HG02973 (cell line): Measurements from ENCODE around the gene GALNT16.
"Not testable (repeated sequence)": the region's sequence is repeated elsewhere in the genome, so short reads cannot be mapped to it uniquely, and the experiment has no call there.

Experiments
- ATAC-seq: cut with Tn5 transposase; IDR thresholded peaks from one replicate; pipeline ENCODE4 v1.9.1; 2021; ENCODE audit warnings: moderate library complexity; ENCODE audit not compliant: unreplicated experiment

Gene GALNT16

GRCh38 chr14:69358966-69359365 lies 99.0 kb downstream of the GALNT16 start:
- no peak for ATAC-seq

GRCh38 chr14:69360438-69361108 lies 100.6 kb downstream of the GALNT16 start:
- no peak for ATAC-seq

GRCh38 chr14:69363055-69363454 lies 103.1 kb downstream of the GALNT16 start:
- ATAC-seq, result no peak

- ATAC-seq, result no peak
Observed at GRCh38 chr14:69363964-69364363, 104.0 kb downstream of the GALNT16 start.

GRCh38 chr14:69364378-69364777 lies 104.4 kb downstream of the GALNT16 start:
- no peak for ATAC-seq

- no peak for ATAC-seq
Observed at GRCh38 chr14:69366069-69366468, 106.1 kb downstream of the GALNT16 start.

GRCh38 chr14:69366761-69367160 lies 106.8 kb downstream of the GALNT16 start:
- ATAC-seq, result no peak

GRCh38 chr14:69368381-69368780 lies 108.4 kb downstream of the GALNT16 start:
- ATAC-seq, result no peak

GRCh38 chr14:69370061-69370460 lies 110.1 kb downstream of the GALNT16 start:
- no peak for ATAC-seq

- ATAC-seq, result no peak
Observed at GRCh38 chr14:69372146-69372545, 112.2 kb downstream of the GALNT16 start.

- ATAC-seq, result no peak
Observed at GRCh38 chr14:69373104-69373503, 113.1 kb downstream of the GALNT16 start.

- no peak for ATAC-seq
Observed at GRCh38 chr14:69374235-69374634, 114.3 kb downstream of the GALNT16 start.

- no peak for ATAC-seq
Observed at GRCh38 chr14:69375182-69375581, 115.2 kb downstream of the GALNT16 start.

- ATAC-seq, result no peak
Observed at GRCh38 chr14:69375722-69376121, 115.8 kb downstream of the GALNT16 start.

- no peak for ATAC-seq
Observed at GRCh38 chr14:69376439-69376838, 116.5 kb downstream of the GALNT16 start.

GRCh38 chr14:69378274-69378673 lies 118.3 kb downstream of the GALNT16 start:
- no peak for ATAC-seq

- no peak for ATAC-seq
Observed at GRCh38 chr14:69387311-69387710, 127.4 kb downstream of the GALNT16 start.

- ATAC-seq, result not testable (repeated sequence)
Observed at GRCh38 chr14:69391400-69391799, 131.4 kb downstream of the GALNT16 start.

GRCh38 chr14:69392481-69392880 lies 132.5 kb downstream of the GALNT16 start:
- ATAC-seq, result no peak

GRCh38 chr14:69395929-69396328 lies 136.0 kb downstream of the GALNT16 start:
- ATAC-seq, result no peak

GRCh38 chr14:69398053-69398817 lies 138.3 kb downstream of the GALNT16 start, which contains the start of the genes ERH and SLC39A9:
TSS of gene ERH (minus strand) at chr14:69398299. CDS start at chr14:69398233, 66 bp downstream.
TSS of gene SLC39A9 (plus strand) at chr14:69398692. CDS start at chr14:69399370, 678 bp downstream.
- ATAC-seq, result peak; percentile 80

- ATAC-seq, result peak; percentile 7
Observed at GRCh38 chr14:69398818-69399210, 138.9 kb downstream of the GALNT16 start.
